Transverse colon (tissue), 4 donors: ENCODE measurements around the gene GLIS2. TPM values are rescaled to one million over a fixed set of nuclear protein-coding genes. Genes with fewer than 3 reads are reported as not detected.

Experiments
- DNase-seq: peaks from one replicate; pipeline ENCODE4 v3.0.0-alpha.2; 2019
- H3K27ac ChIP-seq, 4 donors: fragments of 200-600 bp; sonication (generic); 2 replicates each; pipeline ENCODE4 v1.5.1; 2016 to 2018; ENCODE audit warnings: inconsistent platforms in 4 of 4
- H3K27me3 ChIP-seq: fragments of 200-600 bp; sonication (generic); 2 replicates; pipeline ENCODE4 v1.5.1; 2017; ENCODE audit warnings: inconsistent platforms
- H3K36me3 ChIP-seq, 4 donors: fragments of 200-600 bp; sonication (generic); 2 replicates each; pipeline ENCODE4 v1.5.1; 2017 to 2019; ENCODE audit warnings: inconsistent platforms in 4 of 4
- H3K4me1 ChIP-seq, 4 donors: fragments of 200-600 bp; sonication (generic); 2 replicates each; pipeline ENCODE4 v1.5.1; 2017 to 2020; ENCODE audit warnings: inconsistent platforms in 4 of 4
- H3K4me3 ChIP-seq, 4 donors: fragments of 200-600 bp; sonication (generic); 1 replicate in 1 of 4; 2 replicates in 3 of 4; pipeline versions ENCODE4 v1.5.1 to v1.6.1; 2017 to 2019; ENCODE audit warnings: inconsistent platforms in 4 of 4
- H3K9me3 ChIP-seq, 2 donors: fragments of 200-600 bp; sonication (generic); 2 replicates each; pipeline ENCODE4 v1.5.1; 2017 to 2019; ENCODE audit warnings: inconsistent platforms in 2 of 2
- EP300 ChIP-seq: sonication (generic); formaldehyde crosslinking; IDR thresholded peaks from one replicate; pipeline ENCODE4 v1.6.1; 2017; ENCODE audit warnings: antibody characterized with exemption, low read depth
- POLR2A ChIP-seq: fragments of 450-650 bp; IDR thresholded peaks from one replicate; pipeline ENCODE4 v1.6.1; 2016; ENCODE audit warnings: antibody characterized with exemption, mild to moderate bottlenecking, moderate library complexity
- POLR2AphosphoS5 ChIP-seq, 3 donors: sonication (generic); formaldehyde crosslinking; IDR thresholded peaks; one replicate each; pipeline ENCODE4 v1.6.1; 2016; ENCODE audit warnings: antibody characterized with exemption in 3 of 3
- WGBS, 2 donors: methylation state at CpG; one replicate each; pipeline ENCODE4 v1.1.5; 2018; ENCODE audit warnings: low coverage in 1 of 2; 5-methylcytosine and 5-hydroxymethylcytosine counted together
- in situ Hi-C, 4 donors: fragments of 200-750 bp; cut with MboI; loops; one replicate each; pipeline versions ENCODE4 v1.15.0 to v1.15.1; 2017; ENCODE audit warnings: low sequenced_read_pairs in 3 of 4, low pct_ligation_motif_present in 1 of 4, low pct_unique_long_range_greater_than_20kb in 1 of 4
- intact Hi-C: fragments of 100-400 bp; cut with DNase I; formaldehyde crosslinking; loops from one replicate; pipeline ENCODE4 v1.15.1; 2023; ENCODE audit warnings: low total_unique reads
- total RNA-seq, 4 donors: library from RNA; depleted of rRNA; stranded (reverse); fragments of >200 nt; gene quantifications; one replicate each; pipeline ENCODE4 v1.1.0, GENCODE V29; 2016
- TF ChIP-seq, protein P1 (sequence below), 5 experiments: fragments of 200-600 bp in 3 of 5; fragments of 450-650 bp in 2 of 5; sonication (generic) in 3 of 5; IDR thresholded peaks; 1 replicate in 2 of 5; 2 replicates in 3 of 5; pipeline ENCODE4 v1.5.1; 2016 to 2017; ENCODE audit warnings: antibody characterized with exemption in 5 of 5, inconsistent platforms in 3 of 5, mild to moderate bottlenecking in 2 of 5, moderate library complexity in 1 of 5

Gene GLIS2
- total RNA-seq, 4 donors from 2014 or later: 0.68 to 5.0 (median 1.8) TPM

DNA sequence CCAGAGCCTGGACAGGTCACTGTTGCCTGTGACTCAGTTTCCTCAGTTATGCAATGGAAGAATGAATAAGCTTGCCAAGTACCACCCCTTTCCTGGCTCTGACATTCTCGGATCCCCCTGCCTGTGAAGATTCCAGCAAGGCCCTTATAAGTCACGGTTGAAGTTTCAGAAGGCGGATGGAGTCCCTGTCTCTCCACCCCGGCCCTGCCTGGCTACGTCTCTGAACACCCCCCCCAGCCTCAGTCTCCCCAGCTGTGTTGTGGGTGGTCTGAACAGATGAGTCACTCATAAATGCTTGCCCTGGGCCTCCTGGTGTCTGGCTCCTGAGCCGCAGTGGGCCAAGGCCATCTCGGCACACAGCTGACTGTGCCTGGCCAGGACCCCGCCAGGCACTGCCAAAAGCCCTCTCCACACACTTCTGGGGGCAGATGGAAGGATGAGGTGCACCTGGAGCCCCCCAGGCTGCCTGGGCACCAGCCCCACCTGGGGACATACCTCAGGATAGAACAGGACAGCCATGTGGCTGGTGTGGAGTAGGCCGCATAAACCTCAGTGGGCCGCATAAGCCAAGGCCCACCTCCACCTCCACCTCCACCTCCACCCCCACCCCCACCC, 71.2 kb downstream of the GLIS2 start:
- intact Hi-C loops (no loop called here), in situ Hi-C loops (no loop called here)
- DNase-seq: no peak
- Histone ChIP-seq H3K27ac (no peak overlapping the region), H3K4me3 (no peak overlapping the region), H3K27me3 (no peaks in the 10 kb centered on the region), H3K36me3 (no peaks in the 10 kb centered on the region), H3K9me3 (no peaks in the 10 kb centered on the region), H3K4me1 (peaks cover 0 to 2% (median 0%) of the 10 kb centered on the region in 4 donors)
- 85% methylated on average over 10 of the region's 10 CpGs; no CpG with 5 or more reads in 1 of the 2 donors for WGBS, 2 donors
- no peak for TF ChIP-seq EP300
- no peak for TF ChIP-seq POLR2AphosphoS5 (IDR thresholded peaks at IDR 0.05)
- TF ChIP-seq POLR2A: no peak
- TF ChIP-seq, protein P1, sequence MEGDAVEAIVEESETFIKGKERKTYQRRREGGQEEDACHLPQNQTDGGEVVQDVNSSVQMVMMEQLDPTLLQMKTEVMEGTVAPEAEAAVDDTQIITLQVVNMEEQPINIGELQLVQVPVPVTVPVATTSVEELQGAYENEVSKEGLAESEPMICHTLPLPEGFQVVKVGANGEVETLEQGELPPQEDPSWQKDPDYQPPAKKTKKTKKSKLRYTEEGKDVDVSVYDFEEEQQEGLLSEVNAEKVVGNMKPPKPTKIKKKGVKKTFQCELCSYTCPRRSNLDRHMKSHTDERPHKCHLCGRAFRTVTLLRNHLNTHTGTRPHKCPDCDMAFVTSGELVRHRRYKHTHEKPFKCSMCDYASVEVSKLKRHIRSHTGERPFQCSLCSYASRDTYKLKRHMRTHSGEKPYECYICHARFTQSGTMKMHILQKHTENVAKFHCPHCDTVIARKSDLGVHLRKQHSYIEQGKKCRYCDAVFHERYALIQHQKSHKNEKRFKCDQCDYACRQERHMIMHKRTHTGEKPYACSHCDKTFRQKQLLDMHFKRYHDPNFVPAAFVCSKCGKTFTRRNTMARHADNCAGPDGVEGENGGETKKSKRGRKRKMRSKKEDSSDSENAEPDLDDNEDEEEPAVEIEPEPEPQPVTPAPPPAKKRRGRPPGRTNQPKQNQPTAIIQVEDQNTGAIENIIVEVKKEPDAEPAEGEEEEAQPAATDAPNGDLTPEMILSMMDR (IDR thresholded peaks at IDR 0.05): no peak

DNA sequence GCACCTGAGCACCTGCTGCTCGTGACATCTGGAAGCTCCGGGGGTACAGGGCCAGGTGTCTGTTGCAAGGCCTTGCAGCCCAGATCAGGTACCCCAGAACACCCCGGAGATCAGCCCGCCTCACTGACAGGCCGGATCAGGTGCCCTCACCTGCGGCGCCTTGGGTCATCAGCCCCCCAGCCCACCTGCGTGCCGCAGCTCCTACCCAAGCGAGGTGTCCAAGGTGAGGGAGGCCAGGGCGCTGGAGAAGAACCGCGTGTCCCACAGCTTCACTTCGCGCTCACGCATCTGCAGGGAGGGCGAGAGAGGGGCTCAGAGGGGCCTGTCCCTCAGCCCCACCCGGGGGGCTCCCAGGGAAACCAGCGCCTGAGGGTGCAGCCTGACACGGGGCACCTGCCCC, 71.9 kb downstream of the GLIS2 start:
- Histone ChIP-seq H3K4me3 (no peak overlapping the region), H3K27me3 (no peaks in the 10 kb centered on the region), H3K27ac (no peak overlapping the region), H3K36me3 (no peaks in the 10 kb centered on the region), H3K9me3 (no peaks in the 10 kb centered on the region), H3K4me1 (peaks cover 2 to 10% (median 5%) of the 10 kb centered on the region in 4 donors)
- in situ Hi-C loops (no loop called here), intact Hi-C loops (no loop called here)
- WGBS, 2 donors: 97% methylated on average over 20 of the region's 20 CpGs; no CpG with 5 or more reads in 1 of the 2 donors
- no peak for TF ChIP-seq EP300
- no peak for TF ChIP-seq POLR2AphosphoS5 (IDR thresholded peaks at IDR 0.05)
- TF ChIP-seq, protein P1 (IDR thresholded peaks at IDR 0.05): no peak
- TF ChIP-seq POLR2A: no peak
- no peak for DNase-seq

DNA sequence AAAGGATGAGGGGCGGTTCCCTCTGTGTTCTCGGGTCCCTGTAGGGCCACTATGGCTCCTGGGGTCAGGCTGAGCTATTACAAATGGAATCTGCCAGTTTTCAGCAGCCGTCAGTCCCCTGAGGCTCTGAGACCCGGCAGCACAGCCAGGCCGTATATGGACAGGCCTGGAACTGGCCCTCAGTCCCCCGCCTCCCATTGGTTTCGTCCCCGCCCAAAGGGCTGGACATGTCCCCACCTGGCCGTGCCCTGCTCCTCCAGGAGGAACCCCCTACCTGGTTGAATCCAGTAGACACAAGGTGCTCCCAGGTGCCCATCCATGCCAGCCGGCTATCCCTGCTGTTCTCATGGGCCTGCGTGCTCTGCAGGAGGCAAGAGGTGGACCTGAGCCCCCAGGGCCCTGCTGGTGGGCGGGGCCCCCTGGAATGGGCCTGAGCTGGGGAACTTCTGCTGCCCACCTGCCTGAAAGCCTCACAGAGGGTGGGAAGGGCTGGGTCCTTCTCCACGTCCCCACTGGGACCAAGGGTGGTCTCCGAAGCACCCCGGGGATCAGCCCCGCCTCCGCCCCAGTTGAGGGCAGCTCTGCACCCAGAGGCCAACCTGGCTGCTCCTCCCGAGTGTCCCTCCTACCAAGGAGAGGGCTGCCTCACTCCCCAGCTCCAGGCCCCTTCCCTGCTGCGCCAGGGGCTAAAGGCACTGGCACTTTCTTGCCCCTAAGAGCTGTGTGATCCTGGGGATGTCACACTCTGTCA, 72.6 kb downstream of the GLIS2 start:
- no peak for TF ChIP-seq EP300
- TF ChIP-seq POLR2A: no peak
- no peak for TF ChIP-seq POLR2AphosphoS5 (IDR thresholded peaks at IDR 0.05)
- TF ChIP-seq, protein P1 (IDR thresholded peaks at IDR 0.05): no peak
- in situ Hi-C loops: no loop called here
- DNase-seq: no peak
- Histone ChIP-seq H3K9me3 (no peaks in the 10 kb centered on the region), H3K36me3 (no peaks in the 10 kb centered on the region), H3K27me3 (no peaks in the 10 kb centered on the region), H3K27ac (peak overlapping the region in 3 of 4 donors; percentile 5 to 17 (median 6)), H3K4me3 (no peak overlapping the region), H3K4me1 (peaks cover 3 to 14% (median 7%) of the 10 kb centered on the region in 4 donors)
- intact Hi-C loops: no loop called here
- 90% methylated on average over 19 of the region's 19 CpGs; no CpG with 5 or more reads in 1 of the 2 donors for WGBS, 2 donors

Other genes with a start within 250 kb of the GLIS2 start
- 10 to 100 TPM; 33.7 to 46.0 (median 37.2) TPM for gene ADCY9, start 199.6 kb upstream of the GLIS2 start, total RNA-seq
- under 1 TPM in 2 of 4 donors, not detected in 2; 0.32 to 0.68 TPM for gene SRL, start 74.0 kb upstream of the GLIS2 start, total RNA-seq
- gene TFAP4, start 43.0 kb upstream of the GLIS2 start, total RNA-seq: 1 to 10 TPM; 4.6 to 8.4 (median 6.3) TPM
- 10 to 100 TPM; 26.5 to 40.5 (median 29.2) TPM for gene PAM16, start 35.3 kb downstream of the GLIS2 start, total RNA-seq
- 10 to 100 TPM in 2 of 4 donors, 1 to 10 TPM in 2; 3.4 to 18.7 (median 9.0) TPM for gene VASN, start 55.8 kb downstream of the GLIS2 start, total RNA-seq
- 100 to 1,000 TPM in 1 of 4 donors, 10 to 100 TPM in 3; 46.8 to 330 (median 58.1) TPM for gene CORO7, start 100.5 kb downstream of the GLIS2 start, total RNA-seq
- gene DNAJA3, start 109.8 kb downstream of the GLIS2 start, total RNA-seq: 100 to 1,000 TPM in 1 of 4 donors, 10 to 100 TPM in 3; 49.0 to 126 (median 75.5) TPM
- 10 to 100 TPM; 46.0 to 75.9 (median 66.6) TPM for gene NMRAL1, start 158.6 kb downstream of the GLIS2 start, total RNA-seq
- 100 to 1,000 TPM in 1 of 4 donors, 10 to 100 TPM in 3; 46.4 to 495 (median 55.7) TPM for gene HMOX2, start 160.3 kb downstream of the GLIS2 start, total RNA-seq
- 10 to 100 TPM in 3 of 4 donors, 1 to 10 TPM in 1; 8.8 to 29.5 (median 19.0) TPM for gene CDIP1, start 222.7 kb downstream of the GLIS2 start, total RNA-seq
- not detected for gene C16orf96, start 240.3 kb downstream of the GLIS2 start, total RNA-seq